HG03378 (cell line): Measurements from ENCODE around the gene CENPL.

Experiments used
- ATAC-seq: cut with Tn5 transposase; IDR thresholded peaks from one replicate; pipeline ENCODE4 v1.9.1; 2021; ENCODE audit warnings: mild to moderate bottlenecking, moderate library complexity; ENCODE audit not compliant: unreplicated experiment

The CENPL gene

DNA sequence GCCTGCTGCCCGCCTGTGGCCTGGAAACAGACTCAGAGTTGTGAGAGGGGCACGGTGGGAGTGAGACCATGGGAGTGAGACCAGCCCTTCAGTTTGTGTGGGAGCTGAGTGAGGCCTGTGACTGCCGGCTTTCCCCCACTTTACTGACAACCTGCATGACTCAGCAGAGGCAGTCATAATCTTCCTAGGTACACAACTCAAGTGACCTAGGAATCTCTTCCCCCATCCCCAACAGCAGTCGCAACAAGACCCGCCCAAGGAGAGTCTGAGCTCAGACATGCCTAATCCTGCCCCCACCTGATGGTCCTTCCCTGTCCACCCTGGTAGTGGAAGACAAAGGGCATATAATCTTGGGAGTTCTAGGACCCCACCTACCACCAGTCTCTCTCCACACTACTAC is 65.7 kb downstream of the CENPL start:
- no peak for ATAC-seq

DNA sequence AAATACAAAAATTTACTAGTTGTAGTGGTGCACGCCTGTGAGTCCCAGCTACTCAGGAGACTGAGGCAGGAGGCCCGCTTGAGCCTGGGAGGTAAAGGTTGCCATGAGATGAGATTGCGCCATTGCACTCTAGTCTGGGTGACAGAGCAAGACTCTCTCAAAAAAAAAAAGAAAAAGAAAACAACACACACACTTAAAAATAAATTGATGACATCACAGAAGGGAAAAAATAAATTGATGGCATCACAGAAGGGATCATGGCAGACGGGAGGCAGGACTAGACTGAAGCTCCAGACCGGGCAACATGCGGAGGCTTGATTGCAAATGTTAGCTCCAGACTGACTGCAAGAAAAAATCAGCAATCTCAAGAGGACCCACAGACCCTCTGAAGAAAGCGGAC is 66.6 kb downstream of the CENPL start:
- no peak for ATAC-seq

DNA sequence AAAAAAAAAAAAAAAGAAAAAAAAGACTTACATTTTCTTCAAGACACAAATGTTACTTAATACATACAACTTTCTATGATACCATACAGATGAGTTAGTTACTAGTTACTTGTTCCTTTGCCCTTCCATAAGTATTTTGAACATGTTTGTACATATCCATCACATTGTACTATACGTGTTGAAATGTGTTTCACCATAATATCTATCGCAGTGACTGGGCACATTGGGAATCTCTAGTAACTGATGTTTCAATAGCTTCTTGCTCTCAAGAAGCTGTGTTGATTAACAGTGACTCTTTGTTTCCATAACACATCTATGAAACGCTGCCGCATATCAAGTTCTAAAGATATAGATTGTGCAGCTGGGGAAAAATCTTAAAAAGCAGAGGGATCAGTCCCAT is 67.0 kb downstream of the CENPL start:
- no peak for ATAC-seq

DNA sequence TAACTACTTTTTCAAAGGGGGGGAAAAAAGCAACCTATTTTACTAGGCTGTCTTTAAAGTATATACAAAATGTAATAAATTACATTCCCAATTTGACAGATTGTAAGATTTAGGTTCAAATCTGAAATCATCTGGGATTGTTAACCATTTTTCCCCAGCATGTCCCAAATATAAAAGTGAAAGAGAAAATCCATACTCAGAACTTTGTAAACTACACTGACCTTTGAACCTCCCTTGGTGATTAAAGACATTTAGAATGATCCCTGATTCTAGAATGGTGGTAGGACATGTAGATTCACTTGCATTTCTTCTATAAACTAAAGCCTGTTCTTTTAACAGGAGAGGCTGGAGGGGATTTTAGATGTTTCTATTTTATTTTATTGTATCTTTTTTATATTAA is 70.9 kb downstream of the CENPL start:
- no peak for ATAC-seq
